Spleen (tissue), 7 donors: ENCODE data around the gene AEBP1.

Experiments
- POLR2AphosphoS5 ChIP-seq, 3 donors: sonication (generic); formaldehyde crosslinking; IDR thresholded peaks; one replicate each; pipeline ENCODE4 v1.5.1; 2017; ENCODE audit warnings: antibody characterized with exemption in 3 of 3
- TF ChIP-seq, protein P1 (sequence below), 11 experiments: fragments of 200-600 bp in 7 of 11; fragments of 450-650 bp in 4 of 11; sonication (generic) in 4 of 11; IDR thresholded peaks in 8 of 11; conservative IDR thresholded peaks in 3 of 11; 1 replicate in 7 of 11; 2 replicates in 4 of 11; pipeline versions ENCODE4 v1.4.0 to v1.8.0; 2016 to 2021; ENCODE audit warnings: antibody characterized with exemption in 11 of 11, inconsistent platforms in 4 of 11, mild to moderate bottlenecking in 1 of 11
- donor health status: DM: no; HTN: no; CAD: no; lungs with moderate emphysema.
- donor health status: DM: no; HTN: no; CAD: no.
- donor health status: DM: no; HTN: no; CAD: no.

DNA sequence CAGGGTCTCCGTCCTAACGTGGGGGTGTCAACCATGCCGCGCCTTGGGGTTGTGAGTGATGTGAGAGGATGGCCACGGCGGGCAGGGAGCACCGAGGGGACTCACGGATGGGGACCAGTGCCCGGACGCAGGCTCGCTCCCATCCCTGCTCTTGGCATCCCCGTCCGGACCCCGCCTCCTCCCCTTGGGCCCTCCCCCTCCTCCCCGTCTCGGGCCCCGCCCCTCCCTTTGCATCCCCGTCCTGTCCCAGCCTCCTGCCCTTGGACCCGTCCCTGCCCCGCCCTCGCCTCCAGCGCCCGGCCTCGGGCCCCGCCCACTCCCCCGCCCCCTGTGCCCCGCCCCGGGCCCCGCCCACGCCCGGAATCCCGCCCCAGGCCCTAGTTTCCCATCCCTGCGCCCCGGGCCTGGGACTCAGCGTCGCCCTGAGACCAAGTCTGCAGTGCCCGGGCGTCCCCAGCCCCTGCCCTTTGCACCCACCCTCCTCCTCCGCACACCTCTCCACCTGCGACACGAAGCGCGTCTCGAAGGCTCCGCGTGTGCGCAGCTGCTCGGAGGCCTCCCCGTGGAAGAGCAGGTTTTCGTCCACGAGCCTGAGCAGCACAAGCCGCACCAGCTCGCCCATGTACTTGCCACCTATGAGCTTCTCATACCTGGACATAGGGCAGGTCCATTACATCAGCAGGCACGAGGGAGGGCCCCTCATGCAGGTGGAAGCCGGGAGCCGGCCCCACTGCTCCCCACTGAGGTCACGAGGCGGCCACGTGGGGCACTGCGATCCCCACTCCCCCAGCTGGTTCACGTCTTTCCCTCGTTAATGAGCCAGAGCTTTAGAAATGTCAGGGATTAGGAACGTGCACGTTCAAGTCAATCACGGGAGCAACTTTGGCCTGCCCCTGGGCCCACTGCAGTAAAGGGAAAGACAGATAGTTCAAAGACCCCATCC, 42.1 kb downstream of the AEBP1 start:
- TF ChIP-seq, protein P1, sequence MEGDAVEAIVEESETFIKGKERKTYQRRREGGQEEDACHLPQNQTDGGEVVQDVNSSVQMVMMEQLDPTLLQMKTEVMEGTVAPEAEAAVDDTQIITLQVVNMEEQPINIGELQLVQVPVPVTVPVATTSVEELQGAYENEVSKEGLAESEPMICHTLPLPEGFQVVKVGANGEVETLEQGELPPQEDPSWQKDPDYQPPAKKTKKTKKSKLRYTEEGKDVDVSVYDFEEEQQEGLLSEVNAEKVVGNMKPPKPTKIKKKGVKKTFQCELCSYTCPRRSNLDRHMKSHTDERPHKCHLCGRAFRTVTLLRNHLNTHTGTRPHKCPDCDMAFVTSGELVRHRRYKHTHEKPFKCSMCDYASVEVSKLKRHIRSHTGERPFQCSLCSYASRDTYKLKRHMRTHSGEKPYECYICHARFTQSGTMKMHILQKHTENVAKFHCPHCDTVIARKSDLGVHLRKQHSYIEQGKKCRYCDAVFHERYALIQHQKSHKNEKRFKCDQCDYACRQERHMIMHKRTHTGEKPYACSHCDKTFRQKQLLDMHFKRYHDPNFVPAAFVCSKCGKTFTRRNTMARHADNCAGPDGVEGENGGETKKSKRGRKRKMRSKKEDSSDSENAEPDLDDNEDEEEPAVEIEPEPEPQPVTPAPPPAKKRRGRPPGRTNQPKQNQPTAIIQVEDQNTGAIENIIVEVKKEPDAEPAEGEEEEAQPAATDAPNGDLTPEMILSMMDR (IDR thresholded peaks at IDR 0.05 in 8 of 11, conservative IDR thresholded peaks at IDR 0.05 in 3 of 11): no peak
- peak in 1 of 3 donors; percentile 44 for TF ChIP-seq POLR2AphosphoS5 (IDR thresholded peaks at IDR 0.05)
